Measurements from ENCODE around the gene SEMA5B. TPM values are rescaled to one million over a fixed set of nuclear protein-coding genes. Genes with fewer than 3 reads are reported as not detected.

The SEMA5B gene
- total RNA-seq, 2 experiments from 2014 or later: not detected

- CTCF ChIA-PET: no interaction called here
- DNase-seq: no peak
- no peak overlapping the region for H3K27ac Mint-ChIP-seq
- H3K9me3 Mint-ChIP-seq (ENCODE audit: low read depth): no peaks in the 10 kb centered on the region
- no peaks in the 10 kb centered on the region for H3K4me1 Mint-ChIP-seq
- no peaks in the 10 kb centered on the region for H3K27me3 Mint-ChIP-seq
- POLR2A ChIA-PET: interaction anchor here (0.8 kb wide), 1 partner anchor 18 kb away, joined by 3 read pairs; no protein-coding TSS in a partner anchor
- intact Hi-C loops (cut with DNase I, micrococcal nuclease): no loop called here
- no peak overlapping the region for H3K4me3 Mint-ChIP-seq
- no peak for ATAC-seq
- H3K36me3 Mint-ChIP-seq (ENCODE audit: low read depth): no peaks in the 10 kb centered on the region
These were observed 62.8 kb downstream of the SEMA5B start for GRCh38 chr3:122964811-122965210.

- DNase-seq (no peak), ATAC-seq (no peak)
- POLR2A ChIA-PET: no interaction called here
- Mint-ChIP-seq H3K27ac (no peak overlapping the region), H3K36me3 (ENCODE audit: low read depth) (no peaks in the 10 kb centered on the region), H3K27me3 (peaks cover 2% of the 10 kb centered on the region), H3K4me1 (no peaks in the 10 kb centered on the region), H3K4me3 (no peak overlapping the region), H3K9me3 (ENCODE audit: low read depth) (no peaks in the 10 kb centered on the region)
- intact Hi-C loops (cut with DNase I, micrococcal nuclease): no loop called here
- CTCF ChIA-PET: no interaction called here
These were observed 65.4 kb downstream of the SEMA5B start for GRCh38 chr3:122962149-122962548.

DNA sequence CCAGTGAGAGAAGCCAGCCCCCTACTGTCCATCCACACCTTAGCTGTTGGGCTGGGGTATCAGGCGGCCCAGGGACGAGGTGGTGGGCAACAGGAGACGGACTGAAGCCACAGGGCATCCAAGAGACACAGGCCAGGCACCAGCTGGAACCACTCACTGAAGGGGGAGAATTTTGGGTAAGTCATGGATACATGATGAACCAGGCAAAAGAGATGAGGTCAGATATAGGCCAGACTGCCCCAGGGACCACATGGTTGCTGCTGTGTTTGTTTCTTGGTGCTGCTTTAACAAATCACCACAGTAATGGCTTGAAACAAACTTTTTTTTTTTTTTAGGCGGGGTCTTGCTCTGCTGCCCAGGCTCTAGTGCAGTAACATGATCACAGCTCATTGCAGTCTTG, 66.4 kb downstream of the SEMA5B start:
- Mint-ChIP-seq H3K36me3 (ENCODE audit: low read depth) (no peaks in the 10 kb centered on the region), H3K27ac (no peak overlapping the region), H3K27me3 (peaks cover 2% of the 10 kb centered on the region), H3K4me3 (no peak overlapping the region), H3K4me1 (no peaks in the 10 kb centered on the region), H3K9me3 (ENCODE audit: low read depth) (no peaks in the 10 kb centered on the region)
- DNase-seq: no peak
- ChIA-PET POLR2A (no interaction called here), CTCF (no interaction called here)
- intact Hi-C loops (cut with DNase I, micrococcal nuclease): no loop called here
- ATAC-seq: no peak

- ChIA-PET POLR2A (no interaction called here), CTCF (interaction anchor here (0.6 kb wide), 1 partner anchor 54 kb away, joined by 3 read pairs; no protein-coding TSS in a partner anchor)
- no peaks in the 10 kb centered on the region for H3K4me1 Mint-ChIP-seq
- intact Hi-C loops (cut with DNase I, micrococcal nuclease): no loop called here
- H3K27ac Mint-ChIP-seq: no peak overlapping the region
- no peak overlapping the region for H3K4me3 Mint-ChIP-seq
- no peak for DNase-seq
- H3K9me3 Mint-ChIP-seq (ENCODE audit: low read depth): no peaks in the 10 kb centered on the region
- no peaks in the 10 kb centered on the region for H3K36me3 Mint-ChIP-seq (ENCODE audit: low read depth)
- no peak for ATAC-seq
- H3K27me3 Mint-ChIP-seq: peaks cover 2% of the 10 kb centered on the region
These were observed 66.9 kb downstream of the SEMA5B start for GRCh38 chr3:122960652-122961051.

DNA sequence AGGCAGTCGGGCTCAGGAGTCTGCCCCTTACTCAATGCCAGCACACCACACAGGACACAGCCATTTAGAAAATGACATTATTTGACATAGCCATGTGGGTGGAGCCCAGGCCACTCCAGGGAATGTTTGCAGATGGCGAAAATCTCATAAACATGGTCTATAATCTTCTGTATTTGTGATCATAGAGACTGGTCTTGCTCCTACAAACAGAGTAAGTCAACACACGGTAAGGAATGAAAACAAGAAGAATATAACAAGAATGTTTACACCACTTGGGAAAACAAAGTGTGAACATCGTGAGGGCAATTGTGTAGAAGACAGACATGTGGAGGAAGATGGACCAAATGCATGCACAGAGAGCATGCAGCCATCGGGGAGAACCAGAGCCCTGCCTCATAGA, 68.2 kb downstream of the SEMA5B start:
- no peak overlapping the region for H3K27ac Mint-ChIP-seq
- ChIA-PET POLR2A (no interaction called here), CTCF (no interaction called here)
- no peak overlapping the region for H3K4me3 Mint-ChIP-seq
- H3K36me3 Mint-ChIP-seq (ENCODE audit: low read depth): no peaks in the 10 kb centered on the region
- DNase-seq: no peak
- H3K4me1 Mint-ChIP-seq: no peaks in the 10 kb centered on the region
- intact Hi-C loops (cut with DNase I, micrococcal nuclease): no loop called here
- no peaks in the 10 kb centered on the region for H3K9me3 Mint-ChIP-seq (ENCODE audit: low read depth)
- ATAC-seq: no peak
- peaks cover 2% of the 10 kb centered on the region for H3K27me3 Mint-ChIP-seq

DNA sequence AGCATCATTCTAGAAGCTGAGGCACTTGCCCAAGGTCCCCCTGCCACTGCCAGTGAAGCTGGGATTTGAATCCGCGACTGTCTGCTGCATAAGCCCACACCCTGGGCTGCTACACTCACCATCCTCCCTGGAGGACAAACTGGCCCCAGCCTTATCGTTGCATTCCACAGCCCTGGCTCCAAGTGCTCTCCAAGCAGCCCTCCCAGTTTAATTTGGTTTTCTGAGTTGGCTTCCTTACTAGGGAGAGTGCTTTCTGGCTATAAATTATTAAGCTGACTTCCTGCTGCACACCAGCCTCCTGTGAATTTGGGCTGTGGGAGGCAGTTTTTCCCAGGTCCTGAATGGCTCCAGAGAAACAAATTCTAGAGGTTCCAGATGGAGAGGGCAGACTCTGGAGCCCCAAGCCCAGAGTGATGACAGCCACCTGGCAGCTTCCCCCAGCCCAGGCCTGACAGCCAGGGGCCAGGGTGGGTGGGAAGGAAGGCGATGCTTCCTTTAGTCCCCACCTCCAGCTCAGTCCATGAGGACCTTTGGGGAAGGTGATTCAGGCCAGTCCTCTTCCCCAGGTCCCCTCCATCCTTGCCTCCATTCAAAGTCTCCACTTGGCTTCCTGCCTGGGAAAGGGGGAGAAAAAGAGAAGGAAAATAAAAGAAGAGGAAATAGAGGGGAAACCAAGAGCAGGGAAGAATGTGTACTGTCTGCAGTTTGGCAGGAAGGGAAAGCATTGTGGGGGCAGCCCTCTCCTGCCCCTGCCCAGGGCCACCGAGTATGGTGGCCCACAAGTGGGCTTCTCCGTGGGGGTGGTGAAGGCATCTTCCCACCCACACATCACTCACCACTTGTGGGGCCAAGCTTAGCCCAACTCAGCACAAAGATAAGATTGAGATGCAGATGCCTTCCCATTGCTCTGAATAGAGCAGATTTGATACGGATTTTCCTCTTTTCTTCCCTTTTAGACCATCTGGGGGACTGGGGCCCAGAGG, 69.6 kb downstream of the SEMA5B start:
- no peaks in the 10 kb centered on the region for H3K9me3 Mint-ChIP-seq (ENCODE audit: low read depth)
- no peak overlapping the region for H3K4me3 Mint-ChIP-seq
- intact Hi-C loops (cut with DNase I, micrococcal nuclease): no loop called here
- POLR2A ChIA-PET: interaction anchor here (0.5 kb wide), 1 partner anchor 88 kb away, joined by 3 read pairs; no protein-coding TSS in a partner anchor
- H3K27me3 Mint-ChIP-seq: peaks cover 2% of the 10 kb centered on the region
- H3K36me3 Mint-ChIP-seq (ENCODE audit: low read depth): no peaks in the 10 kb centered on the region
- DNase-seq: no peak
- CTCF ChIA-PET: no interaction called here
- no peaks in the 10 kb centered on the region for H3K4me1 Mint-ChIP-seq
- no peak for ATAC-seq
- no peak overlapping the region for H3K27ac Mint-ChIP-seq

GRCh38 chr3:122956693-122957455, 70.7 kb downstream of the SEMA5B start:
- CTCF ChIA-PET: no interaction called here
- Mint-ChIP-seq H3K4me1 (no peaks in the 10 kb centered on the region), H3K9me3 (ENCODE audit: low read depth) (no peaks in the 10 kb centered on the region), H3K36me3 (ENCODE audit: low read depth) (no peaks in the 10 kb centered on the region), H3K27ac (no peak overlapping the region), H3K27me3 (peaks cover 2% of the 10 kb centered on the region), H3K4me3 (no peak overlapping the region)
- POLR2A ChIA-PET: no interaction called here
- intact Hi-C loops (cut with DNase I, micrococcal nuclease): no loop called here
- DNase-seq (no peak), ATAC-seq (no peak)

GRCh38 chr3:122955916-122956692, 71.5 kb downstream of the SEMA5B start:
- POLR2A ChIA-PET: no interaction called here
- H3K36me3 Mint-ChIP-seq (ENCODE audit: low read depth): no peaks in the 10 kb centered on the region
- H3K9me3 Mint-ChIP-seq (ENCODE audit: low read depth): no peaks in the 10 kb centered on the region
- no peak for ATAC-seq
- intact Hi-C loops (cut with DNase I, micrococcal nuclease): no loop called here
- no peaks in the 10 kb centered on the region for H3K4me1 Mint-ChIP-seq
- DNase-seq: no peak
- H3K27me3 Mint-ChIP-seq: peaks cover 2% of the 10 kb centered on the region
- CTCF ChIA-PET: no interaction called here
- H3K4me3 Mint-ChIP-seq: no peak overlapping the region
- H3K27ac Mint-ChIP-seq: no peak overlapping the region

GRCh38 chr3:122952520-122952919, 75.0 kb downstream of the SEMA5B start:
- no peak overlapping the region for H3K4me3 Mint-ChIP-seq
- DNase-seq (no peak), ATAC-seq (no peak)
- intact Hi-C loops (cut with DNase I, micrococcal nuclease): no loop called here
- H3K4me1 Mint-ChIP-seq: no peaks in the 10 kb centered on the region
- H3K9me3 Mint-ChIP-seq (ENCODE audit: low read depth): no peaks in the 10 kb centered on the region
- CTCF ChIA-PET: interaction anchor here (3.0 kb wide), 1 partner anchor 10 kb away, joined by 10 read pairs; no protein-coding TSS in a partner anchor
- no peaks in the 10 kb centered on the region for H3K27me3 Mint-ChIP-seq
- H3K36me3 Mint-ChIP-seq (ENCODE audit: low read depth): no peaks in the 10 kb centered on the region
- no peak overlapping the region for H3K27ac Mint-ChIP-seq
- POLR2A ChIA-PET: no interaction called here

GRCh38 chr3:122948408-122948807, 79.2 kb downstream of the SEMA5B start:
- no peaks in the 10 kb centered on the region for H3K4me1 Mint-ChIP-seq
- H3K4me3 Mint-ChIP-seq: no peak overlapping the region
- no peaks in the 10 kb centered on the region for H3K36me3 Mint-ChIP-seq (ENCODE audit: low read depth)
- ChIA-PET CTCF (no interaction called here), POLR2A (no interaction called here)
- peaks cover 6% of the 10 kb centered on the region for H3K27me3 Mint-ChIP-seq
- DNase-seq (no peak), ATAC-seq (no peak)
- H3K27ac Mint-ChIP-seq: no peak overlapping the region
- intact Hi-C loops (cut with DNase I, micrococcal nuclease): no loop called here
- no peaks in the 10 kb centered on the region for H3K9me3 Mint-ChIP-seq (ENCODE audit: low read depth)

GRCh38 chr3:122947738-122948137, 79.8 kb downstream of the SEMA5B start:
- ChIA-PET CTCF (no interaction called here), POLR2A (no interaction called here)
- Mint-ChIP-seq H3K36me3 (ENCODE audit: low read depth) (no peaks in the 10 kb centered on the region), H3K9me3 (ENCODE audit: low read depth) (no peaks in the 10 kb centered on the region), H3K4me3 (no peak overlapping the region), H3K27ac (no peak overlapping the region), H3K4me1 (no peaks in the 10 kb centered on the region), H3K27me3 (peaks cover 6% of the 10 kb centered on the region)
- ATAC-seq: no peak
- DNase-seq: no peak
- intact Hi-C loops (cut with DNase I, micrococcal nuclease): no loop called here

Measured in activated CD4-positive, alpha-beta T cell treated with anti-CD3 and anti-CD28 coated beads for 36 hours (primary cell).